ENCODE measurements around the gene TM9SF3. TPM values are rescaled to one million over a fixed set of nuclear protein-coding genes. Genes with fewer than 3 reads are reported as not detected.

The TM9SF3 gene
- total RNA-seq, result 10 to 100 TPM; 82.8 to 85.4 TPM

DNA sequence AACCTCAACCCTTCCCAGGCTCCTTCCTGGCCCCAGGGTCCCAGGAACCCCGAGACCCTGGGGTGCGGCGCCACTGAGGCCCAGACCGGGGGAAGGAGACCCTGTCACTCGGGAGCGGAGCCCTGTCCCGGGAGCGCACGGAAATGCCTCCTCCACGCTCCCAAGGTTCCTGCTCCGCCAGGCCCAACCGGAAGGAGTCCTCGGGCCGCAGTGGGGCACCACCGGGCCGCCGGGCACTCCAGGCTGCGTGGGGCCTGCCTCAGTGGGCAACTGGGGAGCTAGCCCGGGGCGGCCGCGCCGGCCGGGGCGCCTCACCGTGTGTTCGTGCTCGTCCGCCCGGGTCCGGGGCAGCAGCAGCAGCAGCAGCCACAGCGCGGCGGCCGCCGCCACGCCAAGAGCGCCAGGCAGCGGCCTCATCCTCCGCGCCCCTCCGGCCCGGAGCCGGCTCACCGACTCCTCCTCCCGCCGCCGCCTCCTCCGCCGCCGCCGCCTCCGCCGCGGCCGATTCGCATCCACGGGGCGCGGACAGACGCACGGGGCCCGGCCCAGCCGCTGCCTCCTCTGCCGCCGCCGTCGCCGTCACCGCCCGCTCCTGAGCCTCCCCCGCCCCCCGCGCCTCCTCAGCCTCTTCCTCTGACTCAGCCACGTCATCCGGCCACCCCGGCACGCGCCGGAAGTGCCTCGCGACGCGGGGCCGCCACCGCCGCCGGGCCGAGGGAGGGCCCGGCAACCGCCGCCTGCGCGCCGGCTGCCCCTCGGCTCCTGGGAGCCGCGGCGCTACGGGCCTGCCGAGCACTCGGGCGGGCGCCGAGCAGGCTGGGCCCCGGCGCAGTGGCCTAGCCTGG is at the start of gene TM9SF3:
Gene TM9SF3 (minus strand): TSS at position 594 of the 845 bp plus-strand sequence. CDS start 177 bp downstream, at position 417.
- peaks cover 34% of the 10 kb centered on the region for H3K4me1 Mint-ChIP-seq
- H3K4me3 Mint-ChIP-seq, result peak within 1 kb of the TSS; percentile 95
- peak; percentile 93 for DNase-seq
- ChIA-PET CTCF (interaction anchor here (1.2 kb wide), 1 partner anchor 37 kb away, joined by 3 read pairs; no protein-coding TSS in a partner anchor), POLR2A (interaction anchor here (0.9 to 1.2 kb wide), 2 partner anchors 21 to 33 kb away, joined by 3 read pairs; no protein-coding TSS in a partner anchor)
- peaks cover 20% of the 10 kb centered on the region for H3K36me3 Mint-ChIP-seq (ENCODE audit: low read depth)
- no peaks in the 10 kb centered on the region for H3K9me3 Mint-ChIP-seq
- peaks cover 1% of the 10 kb centered on the region for H3K27me3 Mint-ChIP-seq
- peak within 1 kb of the TSS; percentile 92 for H3K27ac Mint-ChIP-seq

DNA sequence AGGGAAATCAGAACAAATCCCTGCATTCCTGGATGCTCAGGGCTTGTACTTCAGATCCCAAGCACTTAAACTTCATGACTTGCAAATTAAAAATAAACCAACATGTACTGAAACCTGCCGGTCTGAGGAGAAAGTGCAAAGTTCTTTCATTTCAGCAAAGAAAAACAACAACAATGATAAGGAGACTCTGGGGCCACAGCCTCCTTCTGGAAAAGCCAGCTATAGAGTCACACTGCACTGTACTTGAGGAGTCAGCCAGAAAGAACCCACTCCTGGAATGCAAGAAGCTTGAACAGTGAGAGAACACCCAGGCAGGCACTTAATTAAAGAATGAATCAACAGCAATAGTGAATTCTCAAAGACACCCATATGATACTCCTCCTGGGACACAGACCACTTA is 49.7 kb upstream of the TM9SF3 start:
- no peaks in the 10 kb centered on the region for H3K9me3 Mint-ChIP-seq
- peaks cover 2% of the 10 kb centered on the region for H3K4me1 Mint-ChIP-seq
- H3K36me3 Mint-ChIP-seq (ENCODE audit: low read depth), result no peaks in the 10 kb centered on the region
- H3K27me3 Mint-ChIP-seq, result no peaks in the 10 kb centered on the region
- ChIA-PET POLR2A (no interaction called here), CTCF (interaction anchor here (0.8 kb wide), 1 partner anchor 190 kb away, joined by 5 read pairs; no protein-coding TSS in a partner anchor)
- no peak overlapping the region for H3K4me3 Mint-ChIP-seq
- no peak for DNase-seq
- no peak overlapping the region for H3K27ac Mint-ChIP-seq

DNA sequence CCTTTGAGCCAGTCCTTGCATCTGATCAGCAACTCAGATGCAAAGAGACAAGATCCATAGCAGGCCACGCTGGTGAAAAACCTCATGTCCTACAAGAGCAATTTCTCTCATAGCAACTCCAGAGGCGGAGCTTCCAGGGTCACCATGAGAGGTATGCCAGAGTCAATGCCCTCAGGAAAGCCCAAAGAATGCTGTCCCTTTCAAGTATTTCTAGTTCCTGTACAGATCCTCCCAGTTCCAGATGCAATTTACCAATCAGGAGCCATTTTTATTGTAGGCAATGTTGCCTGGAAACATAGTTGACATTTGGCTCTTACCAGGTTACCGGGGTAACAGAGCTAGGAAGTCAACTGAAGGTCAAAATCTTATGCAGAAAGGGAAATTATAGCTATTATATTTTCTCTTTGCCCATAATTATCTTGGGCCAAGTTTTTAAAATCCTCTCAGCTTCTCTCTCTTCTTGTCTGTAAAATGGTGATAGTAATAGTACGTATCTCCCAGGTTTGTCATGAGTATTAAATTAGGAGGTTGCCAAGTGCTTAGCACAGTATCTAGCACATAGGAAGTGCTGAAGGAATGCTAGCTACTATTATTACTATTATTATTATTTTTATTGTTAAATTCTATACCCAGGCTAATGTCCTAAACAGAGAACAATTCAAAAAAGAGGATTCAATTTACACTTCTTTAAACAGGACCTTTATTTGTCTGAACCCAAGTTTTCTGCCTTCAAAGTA is 46.3 kb upstream of the TM9SF3 start:
- Mint-ChIP-seq H3K27ac (no peak overlapping the region), H3K9me3 (no peaks in the 10 kb centered on the region), H3K4me3 (no peak overlapping the region), H3K4me1 (no peaks in the 10 kb centered on the region), H3K36me3 (ENCODE audit: low read depth) (no peaks in the 10 kb centered on the region), H3K27me3 (no peaks in the 10 kb centered on the region)
- DNase-seq, result no peak
- ChIA-PET POLR2A (no interaction called here), CTCF (interaction anchor here (0.7 to 1.0 kb wide), 3 partner anchors 8 to 447 kb away, joined by 3 to 6 read pairs (median 3); no protein-coding TSS in a partner anchor)

DNA sequence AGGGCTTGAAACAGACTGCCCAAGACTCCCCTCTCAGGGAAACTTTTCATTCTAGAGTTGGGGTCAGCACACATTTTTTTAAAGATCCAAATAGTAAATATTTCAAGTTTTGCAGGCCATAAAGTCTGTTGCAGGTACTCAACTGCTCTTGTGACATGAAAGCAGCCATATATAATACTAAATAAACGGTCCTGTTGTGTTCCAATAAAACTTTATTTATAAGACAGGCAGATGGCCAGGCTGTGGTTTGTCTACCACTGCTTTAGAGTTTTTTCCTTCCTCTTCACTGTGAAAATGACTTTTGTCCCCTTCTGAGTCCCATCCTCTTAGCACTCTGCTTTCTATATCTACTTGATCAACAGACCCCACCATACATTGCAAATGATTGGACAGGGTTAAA is 40.5 kb upstream of the TM9SF3 start:
- no peak overlapping the region for H3K4me3 Mint-ChIP-seq
- POLR2A ChIA-PET, result no interaction called here
- CTCF ChIA-PET, result no interaction called here

DNA sequence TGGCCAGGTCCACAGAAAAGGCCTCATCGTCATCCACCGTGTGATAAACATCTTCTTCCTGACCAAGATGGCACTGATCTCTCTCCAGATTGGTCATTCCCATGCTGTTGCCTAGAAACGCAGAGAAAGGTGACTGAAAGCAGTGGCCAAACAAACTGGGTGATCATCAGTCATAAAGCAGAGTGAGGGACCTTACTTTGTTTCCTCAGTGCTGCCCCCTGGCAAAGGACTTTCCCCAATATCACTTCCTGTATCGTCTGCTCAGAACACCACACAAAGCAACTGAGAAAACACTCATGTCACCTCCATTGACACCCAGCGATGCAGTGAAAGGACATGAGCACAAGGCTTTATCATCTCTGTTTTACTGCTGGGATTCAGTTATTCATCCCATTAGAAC is 40.0 kb upstream of the TM9SF3 start:
- ChIA-PET POLR2A (no interaction called here), CTCF (no interaction called here)
- Mint-ChIP-seq H3K9me3 (no peaks in the 10 kb centered on the region), H3K36me3 (ENCODE audit: low read depth) (no peaks in the 10 kb centered on the region), H3K4me1 (no peaks in the 10 kb centered on the region), H3K4me3 (no peak overlapping the region), H3K27me3 (no peaks in the 10 kb centered on the region), H3K27ac (no peak overlapping the region)
- no peak for DNase-seq

More for the DNA sequence above, 40.5 kb upstream of the TM9SF3 start:
- H3K36me3 Mint-ChIP-seq (ENCODE audit: low read depth), result no peaks in the 10 kb centered on the region
- no peaks in the 10 kb centered on the region for H3K4me1 Mint-ChIP-seq
- no peaks in the 10 kb centered on the region for H3K9me3 Mint-ChIP-seq
- no peak for DNase-seq
- H3K27me3 Mint-ChIP-seq, result no peaks in the 10 kb centered on the region
- H3K27ac Mint-ChIP-seq, result no peak overlapping the region

DNA sequence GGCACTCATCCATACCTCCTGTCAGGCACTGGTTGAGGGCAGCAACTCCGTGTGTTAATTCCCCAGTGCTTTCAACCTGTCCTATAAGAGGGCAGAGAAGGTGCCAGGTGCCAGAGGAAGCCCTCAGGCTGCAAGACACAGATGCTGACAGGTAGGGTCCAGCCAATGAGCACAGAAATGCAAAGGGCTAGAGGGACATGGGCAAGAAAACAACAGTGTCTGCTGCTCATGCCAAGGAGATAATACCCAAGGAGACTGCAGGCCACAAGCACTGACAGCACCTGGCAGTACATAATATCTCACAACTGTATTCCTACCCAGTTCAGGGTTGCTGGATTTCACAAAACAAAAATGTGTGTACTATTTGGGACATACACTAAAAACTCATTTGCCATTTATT is 38.4 kb upstream of the TM9SF3 start:
- POLR2A ChIA-PET, result no interaction called here
- Mint-ChIP-seq H3K9me3 (no peaks in the 10 kb centered on the region), H3K36me3 (ENCODE audit: low read depth) (no peaks in the 10 kb centered on the region), H3K4me1 (no peaks in the 10 kb centered on the region), H3K27me3 (no peaks in the 10 kb centered on the region), H3K4me3 (no peak overlapping the region), H3K27ac (no peak overlapping the region)
- no peak for DNase-seq
- CTCF ChIA-PET, result no interaction called here

DNA sequence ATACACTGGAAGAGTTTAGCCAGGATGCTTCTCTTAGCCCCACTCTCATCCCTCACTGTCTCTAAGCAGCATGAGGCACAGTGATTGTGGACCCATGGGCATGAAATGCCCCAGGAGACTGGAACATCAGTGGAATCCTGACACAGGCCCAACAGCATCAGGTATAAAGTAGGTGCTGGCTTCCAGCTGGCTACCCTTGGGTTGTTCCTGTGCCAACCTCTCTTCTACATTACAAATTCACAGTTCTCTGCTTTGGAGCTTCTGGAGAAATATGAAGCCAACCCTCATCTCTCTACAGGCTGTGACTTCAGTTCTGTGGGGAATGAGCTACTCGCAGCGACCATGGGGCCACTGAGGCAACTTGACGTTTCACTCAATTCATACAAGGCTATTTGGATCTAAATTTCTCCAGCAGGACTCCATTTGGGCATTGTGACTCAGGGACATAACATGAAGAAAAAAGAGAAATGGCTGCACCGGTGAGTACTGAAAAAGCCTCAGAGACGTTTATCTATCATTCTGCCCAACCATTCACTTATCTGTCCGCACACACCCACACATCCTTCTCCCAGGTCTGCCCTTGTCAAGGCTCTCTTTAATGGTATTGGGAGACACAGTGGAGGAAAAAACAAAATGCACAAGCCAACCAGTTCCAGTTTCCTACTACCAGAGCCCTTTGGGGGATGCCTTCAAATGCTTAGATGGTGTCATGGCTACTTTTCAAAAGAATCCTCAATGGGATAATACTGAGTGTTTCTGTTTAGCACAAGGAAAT is 35.4 kb upstream of the TM9SF3 start:
- H3K27me3 Mint-ChIP-seq, result no peaks in the 10 kb centered on the region
- CTCF ChIA-PET, result interaction anchor here (0.7 kb wide), 1 partner anchor 18 kb away, joined by 3 read pairs; no protein-coding TSS in a partner anchor
- no peak overlapping the region for H3K27ac Mint-ChIP-seq
- H3K4me1 Mint-ChIP-seq, result no peaks in the 10 kb centered on the region
- no peaks in the 10 kb centered on the region for H3K36me3 Mint-ChIP-seq (ENCODE audit: low read depth)
- no peak for DNase-seq
- no peaks in the 10 kb centered on the region for H3K9me3 Mint-ChIP-seq
- POLR2A ChIA-PET, result no interaction called here
- no peak overlapping the region for H3K4me3 Mint-ChIP-seq

DNA sequence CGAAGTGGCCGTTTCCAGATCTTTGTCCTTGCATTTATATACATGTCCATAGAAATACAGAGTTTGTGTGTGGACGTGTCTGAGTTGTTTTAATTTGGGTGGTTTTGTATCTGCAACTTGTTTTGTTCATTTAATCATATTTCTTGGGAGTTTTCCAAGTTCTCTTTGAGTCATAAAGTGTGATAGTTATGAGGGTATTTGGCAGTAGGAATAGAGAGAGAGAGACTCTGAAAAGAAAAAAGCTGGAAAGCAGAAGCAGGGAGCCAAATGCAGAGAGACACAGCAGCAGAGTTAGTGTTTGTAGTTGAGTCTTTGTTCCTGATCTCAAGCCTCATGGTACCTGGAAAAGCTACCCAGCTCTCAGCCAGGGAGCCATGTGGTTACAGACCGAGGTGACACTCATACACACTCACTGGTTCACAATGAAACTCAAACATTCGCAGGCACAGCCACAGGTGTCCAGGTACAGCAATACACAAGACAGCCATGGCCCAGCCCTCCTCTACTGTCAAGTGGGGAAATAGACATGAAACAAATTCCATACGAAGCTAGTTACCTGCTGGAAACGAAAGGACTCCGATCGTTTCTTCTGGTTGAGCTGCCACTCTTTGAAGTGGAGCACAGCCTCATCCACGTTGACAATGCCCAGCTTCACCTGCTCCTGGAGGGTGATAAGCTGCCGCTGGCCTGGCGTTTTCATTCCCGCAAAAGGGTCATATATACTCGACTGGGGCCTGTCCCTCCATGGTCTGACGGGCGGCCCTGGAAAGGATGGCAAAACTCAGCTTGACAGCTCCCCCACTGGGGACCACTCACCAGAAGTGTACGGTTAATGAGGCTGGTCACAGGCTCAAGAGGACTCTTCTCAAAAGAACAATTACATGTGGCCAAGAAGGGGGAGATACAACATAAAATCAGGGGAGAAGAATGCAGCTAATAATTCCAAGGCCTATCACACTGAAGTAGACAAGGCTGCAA is 33.3 kb upstream of the TM9SF3 start:
- Mint-ChIP-seq H3K9me3 (no peaks in the 10 kb centered on the region), H3K36me3 (ENCODE audit: low read depth) (no peaks in the 10 kb centered on the region), H3K4me1 (no peaks in the 10 kb centered on the region), H3K27ac (no peak overlapping the region), H3K4me3 (no peak overlapping the region), H3K27me3 (no peaks in the 10 kb centered on the region)
- ChIA-PET CTCF (no interaction called here), POLR2A (no interaction called here)
- no peak for DNase-seq

DNA sequence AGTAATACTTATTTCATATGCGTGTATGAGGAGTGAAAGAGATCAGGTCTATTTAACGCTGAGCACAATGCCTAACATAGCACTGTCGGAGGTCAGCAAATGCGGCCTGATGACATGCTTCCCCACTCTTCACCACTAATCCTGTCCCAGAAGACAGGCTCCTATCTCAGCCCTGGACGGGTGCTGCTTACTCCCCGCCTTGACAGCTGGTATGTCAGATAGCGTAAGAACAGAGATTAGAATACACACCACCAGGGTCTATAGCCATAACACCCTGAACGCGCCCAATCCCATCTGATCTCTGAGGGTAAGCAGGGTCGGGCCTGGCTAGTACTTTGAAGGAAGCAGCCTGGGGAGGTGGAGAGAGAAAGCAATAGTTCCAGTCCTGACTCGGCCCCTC is 32.3 kb upstream of the TM9SF3 start:
- no peaks in the 10 kb centered on the region for H3K4me1 Mint-ChIP-seq
- no peaks in the 10 kb centered on the region for H3K9me3 Mint-ChIP-seq
- H3K36me3 Mint-ChIP-seq (ENCODE audit: low read depth), result no peaks in the 10 kb centered on the region
- H3K4me3 Mint-ChIP-seq, result no peak overlapping the region
- POLR2A ChIA-PET, result no interaction called here
- no peak overlapping the region for H3K27ac Mint-ChIP-seq
- H3K27me3 Mint-ChIP-seq, result no peaks in the 10 kb centered on the region
- CTCF ChIA-PET, result no interaction called here
- DNase-seq, result no peak

DNA sequence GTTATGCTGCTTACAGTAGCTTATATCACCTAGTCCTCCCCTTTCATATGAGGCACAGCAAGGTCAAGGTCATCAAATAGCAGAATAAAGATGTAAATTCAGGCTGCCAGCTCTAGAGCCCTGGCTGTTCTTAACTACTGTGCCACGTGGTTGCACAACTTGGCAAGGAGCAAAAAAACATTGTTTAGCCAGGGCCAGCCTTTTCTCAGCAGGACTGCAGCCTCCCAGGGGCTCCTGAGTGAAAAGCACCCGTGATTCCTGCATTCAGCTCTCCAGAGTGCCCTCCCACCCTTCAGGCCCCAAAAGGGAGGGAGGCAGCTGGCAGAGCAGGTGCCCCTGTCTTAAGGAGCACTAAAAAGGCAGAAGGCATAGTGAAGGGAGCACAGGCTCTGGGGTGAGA is 31.8 kb upstream of the TM9SF3 start:
- ChIA-PET POLR2A (no interaction called here), CTCF (no interaction called here)
- Mint-ChIP-seq H3K27ac (no peak overlapping the region), H3K36me3 (ENCODE audit: low read depth) (no peaks in the 10 kb centered on the region), H3K27me3 (no peaks in the 10 kb centered on the region), H3K9me3 (no peaks in the 10 kb centered on the region), H3K4me3 (no peak overlapping the region), H3K4me1 (no peaks in the 10 kb centered on the region)
- DNase-seq, result no peak

DNA sequence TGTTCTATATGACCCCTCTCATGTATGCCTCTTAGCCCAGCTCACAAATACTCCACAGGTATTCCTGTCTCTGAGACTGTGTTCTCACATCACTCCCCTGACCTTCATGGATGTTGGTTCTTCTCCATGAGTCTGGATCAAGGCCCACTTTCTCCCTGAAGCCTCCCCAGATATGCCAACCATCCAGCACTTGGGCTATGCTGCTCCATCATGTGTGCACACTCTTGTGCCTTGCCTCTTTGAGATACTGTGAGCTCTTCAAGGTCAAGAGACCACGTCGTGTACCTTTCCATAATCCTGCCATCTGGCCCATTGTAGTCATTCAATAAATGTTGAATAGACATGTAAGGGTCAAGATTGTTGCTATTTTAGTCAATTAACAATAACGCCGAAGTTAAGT is 30.1 kb upstream of the TM9SF3 start:
- CTCF ChIA-PET, result no interaction called here
- no peaks in the 10 kb centered on the region for H3K9me3 Mint-ChIP-seq
- H3K27ac Mint-ChIP-seq, result no peak overlapping the region
- H3K27me3 Mint-ChIP-seq, result no peaks in the 10 kb centered on the region
- no peak overlapping the region for H3K4me3 Mint-ChIP-seq
- POLR2A ChIA-PET, result no interaction called here
- H3K4me1 Mint-ChIP-seq, result no peaks in the 10 kb centered on the region
- no peak for DNase-seq
- no peaks in the 10 kb centered on the region for H3K36me3 Mint-ChIP-seq (ENCODE audit: low read depth)

DNA sequence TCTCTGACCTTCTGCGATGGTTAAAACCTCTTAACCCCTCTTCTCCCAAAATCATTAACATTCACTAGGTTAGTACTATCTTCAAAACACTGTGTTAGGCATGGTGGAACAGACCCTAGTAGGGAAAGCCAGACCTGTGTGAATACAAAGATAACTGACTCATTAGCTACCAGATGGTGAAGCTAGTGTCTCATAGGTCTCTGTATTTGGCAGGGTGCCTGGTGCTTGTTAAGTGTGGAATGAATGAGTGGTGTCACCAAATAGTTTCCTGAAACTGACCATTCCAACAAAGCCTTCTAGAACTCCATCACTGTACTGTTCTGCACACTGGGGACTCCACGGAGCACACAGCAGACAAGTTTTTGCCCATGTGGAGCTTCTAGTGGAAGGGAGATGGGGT is 27.7 kb upstream of the TM9SF3 start:
- H3K27ac Mint-ChIP-seq, result no peak overlapping the region
- ChIA-PET CTCF (no interaction called here), POLR2A (interaction anchor here (0.6 kb wide), 1 partner anchor 166 kb away, joined by 3 read pairs; no protein-coding TSS in a partner anchor)
- no peaks in the 10 kb centered on the region for H3K9me3 Mint-ChIP-seq
- peaks cover 9% of the 10 kb centered on the region for H3K4me1 Mint-ChIP-seq
- H3K36me3 Mint-ChIP-seq (ENCODE audit: low read depth), result no peaks in the 10 kb centered on the region
- no peaks in the 10 kb centered on the region for H3K27me3 Mint-ChIP-seq
- no peak overlapping the region for H3K4me3 Mint-ChIP-seq
- no peak for DNase-seq
